Testis (tissue), 3 donors: Measurements from ENCODE around the gene MYO18A. TPM values are rescaled to one million over a fixed set of nuclear protein-coding genes. Genes with fewer than 3 reads are reported as not detected.

ENCODE experiments used
- DNase-seq: peaks from one replicate; pipeline ENCODE4 v3.0.0-alpha.2; 2019
- H3K27ac ChIP-seq, 2 donors: fragments of 200-600 bp; sonication (generic); one replicate each; pipeline ENCODE4 v1.5.1; 2019
- H3K27me3 ChIP-seq: fragments of 200-600 bp; sonication (generic); one replicate; pipeline ENCODE4 v1.5.1; 2019
- H3K36me3 ChIP-seq: fragments of 200-600 bp; sonication (generic); one replicate; pipeline ENCODE4 v1.5.1; 2017; ENCODE audit warnings: low read depth; ENCODE audit errors: missing control alignments
- H3K4me1 ChIP-seq: fragments of 200-600 bp; sonication (generic); one replicate; pipeline ENCODE4 v1.5.1; 2019
- H3K4me3 ChIP-seq, 2 donors: fragments of 200-600 bp; sonication (generic); one replicate each; pipeline ENCODE4 v1.5.1; 2017 to 2019
- H3K9me3 ChIP-seq: fragments of 200-600 bp; sonication (generic); one replicate; pipeline ENCODE4 v1.5.1; 2017
- POLR2A ChIP-seq: fragments of 450-650 bp; IDR thresholded peaks from one replicate; pipeline ENCODE4 v1.6.1; 2017; ENCODE audit warnings: antibody characterized with exemption, mild to moderate bottlenecking, moderate library complexity
- WGBS, 2 donors: methylation state at CpG; one replicate each; pipeline ENCODE4 v1.1.5; 2018; 5-methylcytosine and 5-hydroxymethylcytosine counted together
- intact Hi-C: fragments of 100-400 bp; cut with DNase I; formaldehyde crosslinking; loops from one replicate; pipeline ENCODE4 v1.15.1; 2023; ENCODE audit warnings: low total_unique reads
- polyA plus RNA-seq: library from polyadenylated mRNA; stranded (reverse); fragments of 350-450 nt; fragmentation: Illumina TruSeq; extraction: RNeasy Lipid Tissue Mini Kit (QIAGEN cat#74804); gene quantifications from one replicate; pipeline ENCODE4 v1.2.3, GENCODE V29; 2014; ENCODE audit warnings: low read depth, low replicate concordance; ENCODE audit not compliant: insufficient read depth
- total RNA-seq, 2 donors: library from RNA; depleted of rRNA; stranded (reverse); fragments of >200 nt; gene quantifications; one replicate each; pipeline ENCODE4 v1.2.3, GENCODE V29; 2016
- TF ChIP-seq, protein P1 (sequence below), 3 experiments: fragments of 450-650 bp in 2 of 3; fragments of 200-600 bp in 1 of 3; sonication (generic) in 1 of 3; IDR thresholded peaks; one replicate each; pipeline ENCODE4 v1.5.1; 2016 to 2019; ENCODE audit warnings: antibody characterized with exemption in 3 of 3, mild to moderate bottlenecking in 2 of 3, moderate library complexity in 1 of 3

MYO18A gene
- total and polyA plus RNA-seq, 3 donors from 2014 or later = 89.1 to 154 (median 91.1) TPM

DNA sequence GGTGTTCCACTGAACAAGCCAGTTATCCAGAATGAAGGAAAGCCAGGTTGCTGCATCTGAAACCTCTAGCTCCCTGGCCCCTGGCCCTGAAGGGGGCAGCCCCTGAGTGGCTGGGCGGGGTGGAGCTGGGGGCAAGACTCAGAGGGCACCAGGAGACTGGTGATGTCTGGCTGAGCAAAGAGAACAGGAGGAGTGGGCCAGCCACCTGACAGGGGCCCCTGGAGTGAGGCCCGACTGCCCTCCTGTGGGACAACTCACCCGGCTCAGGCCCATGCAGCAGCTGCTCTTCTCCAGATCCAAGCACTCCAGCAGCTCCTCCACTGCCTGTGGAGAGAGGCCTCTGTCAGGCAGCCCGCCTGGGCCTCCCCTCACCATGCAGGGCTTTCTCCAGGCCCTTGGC lies 76.9 kb downstream of the MYO18A start:
- intact Hi-C loops = no loop called here
- Histone ChIP-seq H3K36me3 (no peaks in the 10 kb centered on the region), H3K27ac (no peak overlapping the region), H3K4me3 (no peak overlapping the region), H3K4me1 (peaks cover 7% of the 10 kb centered on the region), H3K27me3 (no peaks in the 10 kb centered on the region), H3K9me3 (no peaks in the 10 kb centered on the region)
- 67 to 94% methylated on average over 1 to 4 of the region's 4 CpGs for WGBS, 2 donors
- TF ChIP-seq POLR2A = no peak
- TF ChIP-seq, protein P1, sequence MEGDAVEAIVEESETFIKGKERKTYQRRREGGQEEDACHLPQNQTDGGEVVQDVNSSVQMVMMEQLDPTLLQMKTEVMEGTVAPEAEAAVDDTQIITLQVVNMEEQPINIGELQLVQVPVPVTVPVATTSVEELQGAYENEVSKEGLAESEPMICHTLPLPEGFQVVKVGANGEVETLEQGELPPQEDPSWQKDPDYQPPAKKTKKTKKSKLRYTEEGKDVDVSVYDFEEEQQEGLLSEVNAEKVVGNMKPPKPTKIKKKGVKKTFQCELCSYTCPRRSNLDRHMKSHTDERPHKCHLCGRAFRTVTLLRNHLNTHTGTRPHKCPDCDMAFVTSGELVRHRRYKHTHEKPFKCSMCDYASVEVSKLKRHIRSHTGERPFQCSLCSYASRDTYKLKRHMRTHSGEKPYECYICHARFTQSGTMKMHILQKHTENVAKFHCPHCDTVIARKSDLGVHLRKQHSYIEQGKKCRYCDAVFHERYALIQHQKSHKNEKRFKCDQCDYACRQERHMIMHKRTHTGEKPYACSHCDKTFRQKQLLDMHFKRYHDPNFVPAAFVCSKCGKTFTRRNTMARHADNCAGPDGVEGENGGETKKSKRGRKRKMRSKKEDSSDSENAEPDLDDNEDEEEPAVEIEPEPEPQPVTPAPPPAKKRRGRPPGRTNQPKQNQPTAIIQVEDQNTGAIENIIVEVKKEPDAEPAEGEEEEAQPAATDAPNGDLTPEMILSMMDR (IDR thresholded peaks at IDR 0.05) = no peak
- no peak for DNase-seq

DNA sequence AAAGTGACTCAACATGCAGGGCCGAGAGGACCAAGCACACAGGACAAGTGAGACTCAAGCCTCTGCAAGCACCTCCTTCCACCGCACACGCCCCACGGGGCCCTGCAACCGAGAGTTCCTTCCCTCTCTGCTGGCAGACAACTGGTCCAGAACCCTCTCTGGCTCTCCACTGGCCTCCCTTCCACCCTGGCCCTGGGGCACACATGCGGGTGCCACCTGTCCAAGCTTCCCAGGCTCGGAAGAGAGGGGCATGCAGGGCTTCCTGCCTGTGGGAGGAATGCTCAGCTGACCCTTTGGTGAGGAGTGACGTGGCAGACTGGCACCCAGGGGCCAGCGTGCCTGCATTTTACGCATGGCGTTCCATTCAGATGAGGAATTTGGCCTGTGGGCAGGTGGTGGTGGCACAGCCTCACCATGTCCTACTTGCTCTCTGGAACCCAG lies 77.4 kb downstream of the MYO18A start:
- no peaks in the 10 kb centered on the region for H3K36me3 ChIP-seq
- intact Hi-C loops = no loop called here
- no peak for DNase-seq
- no peaks in the 10 kb centered on the region for H3K9me3 ChIP-seq
- no peaks in the 10 kb centered on the region for H3K27me3 ChIP-seq
- H3K27ac ChIP-seq = no peak overlapping the region
- no peak overlapping the region for H3K4me3 ChIP-seq
- 90 to 95% methylated on average over 8 to 11 of the region's 11 CpGs for WGBS, 2 donors
- TF ChIP-seq POLR2A = no peak
- TF ChIP-seq, protein P1 (IDR thresholded peaks at IDR 0.05) = no peak
- peaks cover 2% of the 10 kb centered on the region for H3K4me1 ChIP-seq

DNA sequence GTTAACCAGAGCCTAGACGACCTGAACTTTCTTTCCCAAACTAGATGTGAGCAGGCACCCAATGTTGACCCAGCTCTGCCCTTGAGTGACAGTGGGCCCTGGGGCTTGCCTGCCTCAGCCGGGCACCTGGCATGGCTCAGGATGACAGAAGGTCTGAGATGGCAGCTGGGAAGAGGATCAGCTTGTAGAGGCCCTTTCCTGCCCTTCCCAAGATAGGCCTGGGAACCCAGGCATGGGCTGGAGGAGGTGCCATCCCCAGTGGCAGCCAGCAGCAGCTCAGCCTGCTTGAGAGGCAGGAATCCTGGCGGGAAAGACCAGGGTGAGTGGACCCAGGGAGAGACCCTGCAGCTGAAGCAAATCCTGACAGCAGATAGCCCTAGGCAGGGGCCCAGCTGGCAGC lies 78.2 kb downstream of the MYO18A start:
- intact Hi-C loops = no loop called here
- H3K27me3 ChIP-seq = no peaks in the 10 kb centered on the region
- TF ChIP-seq, protein P1 (IDR thresholded peaks at IDR 0.05) = no peak
- TF ChIP-seq POLR2A = no peak
- H3K4me1 ChIP-seq = no peaks in the 10 kb centered on the region
- 89 to 95% methylated on average over 3 of the region's 3 CpGs for WGBS, 2 donors
- H3K36me3 ChIP-seq = no peaks in the 10 kb centered on the region
- no peak for DNase-seq
- no peak overlapping the region for H3K27ac ChIP-seq
- H3K9me3 ChIP-seq = no peaks in the 10 kb centered on the region
- H3K4me3 ChIP-seq = no peak overlapping the region

DNA sequence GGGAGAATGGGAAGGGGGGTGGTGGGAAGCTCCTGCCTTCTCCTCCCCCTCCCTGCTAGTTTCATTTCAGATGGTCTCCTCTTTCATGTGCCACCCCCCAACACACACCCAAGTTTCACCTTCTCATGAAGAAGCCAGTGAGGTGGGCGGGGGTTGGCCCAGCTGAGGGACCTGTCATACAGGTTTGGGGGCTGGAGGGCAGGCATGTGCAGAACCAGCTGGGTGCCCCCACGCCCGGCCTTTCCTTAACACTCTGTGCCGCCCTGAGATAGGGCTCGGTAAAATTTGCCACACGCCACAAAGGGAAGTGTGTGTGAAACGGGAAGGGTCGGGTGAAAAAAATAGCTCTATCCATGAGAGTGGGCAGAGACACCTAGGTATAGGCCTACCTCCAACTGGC lies 79.9 kb downstream of the MYO18A start:
- TF ChIP-seq, protein P1 (IDR thresholded peaks at IDR 0.05) = no peak
- TF ChIP-seq POLR2A = no peak
- DNase-seq = no peak
- no peaks in the 10 kb centered on the region for H3K9me3 ChIP-seq
- no peak overlapping the region for H3K27ac ChIP-seq
- WGBS, 2 donors = 91 to 95% methylated on average over 8 of the region's 8 CpGs
- H3K36me3 ChIP-seq = no peaks in the 10 kb centered on the region
- intact Hi-C loops = no loop called here
- H3K4me3 ChIP-seq = no peak overlapping the region
- no peaks in the 10 kb centered on the region for H3K27me3 ChIP-seq
- no peaks in the 10 kb centered on the region for H3K4me1 ChIP-seq

DNA sequence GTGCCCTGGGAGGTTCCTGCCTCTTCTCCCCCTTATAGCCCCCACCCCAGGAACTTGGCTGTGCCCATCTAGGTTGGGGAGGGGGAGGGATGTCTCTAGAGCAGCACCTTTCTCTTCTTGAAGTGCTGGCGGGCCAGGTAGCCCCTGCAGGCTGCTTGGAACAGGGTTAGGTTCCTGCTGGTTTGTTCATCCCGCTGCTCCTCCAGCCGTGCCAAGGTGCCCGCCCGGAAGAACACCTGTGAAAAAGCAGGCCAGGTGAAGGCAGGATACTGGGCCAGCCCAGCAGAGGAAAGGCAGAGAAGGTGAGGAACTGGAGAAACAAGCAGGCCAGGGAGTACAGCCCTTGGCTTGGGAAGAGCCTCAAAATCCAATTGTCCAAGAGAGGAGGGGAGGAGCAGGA lies 80.7 kb downstream of the MYO18A start:
- Histone ChIP-seq H3K27ac (no peak overlapping the region), H3K4me3 (no peak overlapping the region), H3K36me3 (no peaks in the 10 kb centered on the region), H3K4me1 (no peaks in the 10 kb centered on the region), H3K9me3 (no peaks in the 10 kb centered on the region), H3K27me3 (no peaks in the 10 kb centered on the region)
- 91 to 98% methylated on average over 5 of the region's 5 CpGs for WGBS, 2 donors
- no peak for TF ChIP-seq POLR2A
- TF ChIP-seq, protein P1 (IDR thresholded peaks at IDR 0.05) = no peak
- DNase-seq = no peak
- intact Hi-C loops = no loop called here
